Progenitor cell of endocrine pancreas (in vitro differentiated cells): Measurements from ENCODE around the gene MED14. TPM values are rescaled to one million over a fixed set of nuclear protein-coding genes. Genes with fewer than 3 reads are reported as not detected.

Experiments used
- DNase-seq: peaks from one replicate; pipeline ENCODE4 v3.0.0; 2021; ENCODE audit warnings: low spot score; ENCODE audit not compliant: unreplicated experiment
- H3K27ac Mint-ChIP-seq: 2 replicates; pipeline ENCODE4 v1.8.0; 2021; ENCODE audit warnings: mild to moderate bottlenecking, moderate library complexity, mixed read lengths
- H3K27me3 Mint-ChIP-seq: 2 replicates; pipeline ENCODE4 v1.8.0; 2021; ENCODE audit warnings: mixed read lengths
- H3K36me3 Mint-ChIP-seq: 2 replicates; pipeline ENCODE4 v1.8.0; 2022; ENCODE audit warnings: mixed read lengths; ENCODE audit not compliant: insufficient read depth
- H3K4me1 Mint-ChIP-seq: 2 replicates; pipeline ENCODE4 v1.8.0; 2021; ENCODE audit warnings: low read depth, mixed read lengths
- H3K4me3 Mint-ChIP-seq: 2 replicates; pipeline ENCODE4 v1.8.0; 2021; ENCODE audit warnings: low read depth, mild to moderate bottlenecking, moderate library complexity, mixed read lengths
- H3K9me3 Mint-ChIP-seq: 2 replicates; pipeline ENCODE4 v1.8.0; 2021; ENCODE audit warnings: low read depth, mixed read lengths
- total RNA-seq: library from RNA; stranded (reverse); gene quantifications from 2 replicates; pipeline ENCODE4 v1.2.1, GENCODE V29; 2021
- TF ChIP-seq, protein P1 (sequence below): fragments of 200-600 bp; sonication (generic); IDR thresholded peaks from one replicate; pipeline ENCODE4 v1.5.0; 2021; ENCODE audit warnings: antibody characterized with exemption, mild to moderate bottlenecking; ENCODE audit not compliant: unreplicated experiment

The MED14 gene
- total RNA-seq, 1 donor from 2014 or later, result 58.2 TPM

DNA sequence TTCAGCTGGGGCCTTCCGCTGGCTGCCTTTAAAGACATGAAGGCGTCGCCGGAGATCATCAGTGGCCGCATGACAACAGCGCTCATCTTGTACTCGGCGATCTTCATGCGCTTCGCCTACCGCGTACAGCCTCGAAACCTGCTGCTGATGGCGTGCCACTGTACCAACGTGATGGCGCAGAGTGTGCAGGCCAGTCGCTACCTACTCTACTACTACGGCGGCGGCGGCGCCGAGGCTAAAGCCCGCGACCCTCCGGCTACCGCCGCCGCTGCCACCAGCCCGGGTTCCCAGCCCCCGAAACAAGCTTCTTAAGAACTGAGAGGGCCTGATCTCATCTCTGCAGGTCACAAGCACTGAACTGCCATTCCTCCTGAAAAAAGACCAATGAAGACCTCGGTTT, 111.7 kb downstream of the MED14 start:
- H3K9me3 Mint-ChIP-seq, result peaks cover 12% of the 10 kb centered on the region
- no peak overlapping the region for H3K4me3 Mint-ChIP-seq
- no peak for DNase-seq
- TF ChIP-seq, protein P1, sequence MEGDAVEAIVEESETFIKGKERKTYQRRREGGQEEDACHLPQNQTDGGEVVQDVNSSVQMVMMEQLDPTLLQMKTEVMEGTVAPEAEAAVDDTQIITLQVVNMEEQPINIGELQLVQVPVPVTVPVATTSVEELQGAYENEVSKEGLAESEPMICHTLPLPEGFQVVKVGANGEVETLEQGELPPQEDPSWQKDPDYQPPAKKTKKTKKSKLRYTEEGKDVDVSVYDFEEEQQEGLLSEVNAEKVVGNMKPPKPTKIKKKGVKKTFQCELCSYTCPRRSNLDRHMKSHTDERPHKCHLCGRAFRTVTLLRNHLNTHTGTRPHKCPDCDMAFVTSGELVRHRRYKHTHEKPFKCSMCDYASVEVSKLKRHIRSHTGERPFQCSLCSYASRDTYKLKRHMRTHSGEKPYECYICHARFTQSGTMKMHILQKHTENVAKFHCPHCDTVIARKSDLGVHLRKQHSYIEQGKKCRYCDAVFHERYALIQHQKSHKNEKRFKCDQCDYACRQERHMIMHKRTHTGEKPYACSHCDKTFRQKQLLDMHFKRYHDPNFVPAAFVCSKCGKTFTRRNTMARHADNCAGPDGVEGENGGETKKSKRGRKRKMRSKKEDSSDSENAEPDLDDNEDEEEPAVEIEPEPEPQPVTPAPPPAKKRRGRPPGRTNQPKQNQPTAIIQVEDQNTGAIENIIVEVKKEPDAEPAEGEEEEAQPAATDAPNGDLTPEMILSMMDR, result no peak
- no peaks in the 10 kb centered on the region for H3K27me3 Mint-ChIP-seq
- no peaks in the 10 kb centered on the region for H3K4me1 Mint-ChIP-seq
- no peak overlapping the region for H3K27ac Mint-ChIP-seq
- peaks cover 7% of the 10 kb centered on the region for H3K36me3 Mint-ChIP-seq

DNA sequence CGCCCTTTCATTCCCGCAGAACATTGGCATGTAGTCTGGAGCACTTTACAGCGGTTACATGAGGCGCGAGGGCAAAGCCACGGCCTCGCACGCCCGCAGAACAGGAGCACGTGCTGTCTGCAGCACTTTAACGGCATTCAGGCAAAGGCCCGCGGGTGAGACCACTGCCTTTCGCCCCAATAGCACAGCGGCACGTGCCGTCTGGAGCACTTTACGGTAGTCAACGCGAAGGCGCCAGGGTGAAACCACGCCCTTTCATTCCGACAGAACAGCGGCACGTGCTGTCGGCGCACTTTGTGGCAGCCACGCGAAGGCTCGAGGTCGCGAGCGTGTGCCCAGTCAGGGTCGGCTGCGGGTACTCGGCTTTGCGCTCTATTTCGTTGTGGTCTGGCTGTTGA, 112.2 kb downstream of the MED14 start, which contains the start of gene MPC1L:
Gene MPC1L, plus strand, starts transcription at position 290 of the 398 bp plus-strand sequence. CDS start 138 bp downstream, outside the sequence.
- H3K27me3 Mint-ChIP-seq, result no peaks in the 10 kb centered on the region
- peaks cover 12% of the 10 kb centered on the region for H3K9me3 Mint-ChIP-seq
- H3K4me1 Mint-ChIP-seq, result no peaks in the 10 kb centered on the region
- H3K27ac Mint-ChIP-seq, result no peak within 1 kb of the TSS
- DNase-seq, result no peak
- peaks cover 5% of the 10 kb centered on the region for H3K36me3 Mint-ChIP-seq
- TF ChIP-seq, protein P1, result no peak
- H3K4me3 Mint-ChIP-seq, result no peak within 1 kb of the TSS

- H3K27me3 Mint-ChIP-seq, result no peaks in the 10 kb centered on the region
- H3K4me1 Mint-ChIP-seq, result no peaks in the 10 kb centered on the region
- no peak overlapping the region for H3K4me3 Mint-ChIP-seq
- peaks cover 16% of the 10 kb centered on the region for H3K9me3 Mint-ChIP-seq
- H3K27ac Mint-ChIP-seq, result no peak overlapping the region
- no peak for DNase-seq
- peaks cover 5% of the 10 kb centered on the region for H3K36me3 Mint-ChIP-seq
- TF ChIP-seq, protein P1, result no peak
Observed at GRCh38 chrX:40622479-40623138, 112.7 kb downstream of the MED14 start.

DNA sequence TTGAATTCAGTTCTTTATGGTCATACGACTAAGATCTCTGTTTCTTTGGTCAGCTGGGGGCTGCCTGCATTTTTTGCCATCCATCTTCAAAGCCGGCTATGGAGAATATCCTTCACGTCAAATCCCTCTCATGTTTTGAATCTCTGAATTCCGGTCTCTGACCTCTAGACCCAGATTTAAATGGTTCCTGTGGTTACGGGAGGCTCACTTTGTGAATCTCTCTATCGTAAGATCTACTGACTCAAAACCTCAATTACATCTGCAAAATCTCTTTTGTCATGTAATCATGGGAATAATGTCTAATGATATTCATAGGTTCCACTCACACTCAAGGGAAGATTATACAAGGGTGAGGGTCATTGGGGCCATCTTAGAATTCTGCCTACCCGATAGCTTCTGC, 117.8 kb downstream of the MED14 start:
- no peak for DNase-seq
- Mint-ChIP-seq H3K27me3 (no peaks in the 10 kb centered on the region), H3K36me3 (no peaks in the 10 kb centered on the region), H3K9me3 (peaks cover 11% of the 10 kb centered on the region), H3K27ac (no peak overlapping the region), H3K4me1 (no peaks in the 10 kb centered on the region), H3K4me3 (no peak overlapping the region)
- TF ChIP-seq, protein P1, result no peak

GRCh38 chrX:40615976-40616375, 119.4 kb downstream of the MED14 start:
- TF ChIP-seq, protein P1, result no peak
- H3K4me3 Mint-ChIP-seq, result no peak overlapping the region
- H3K4me1 Mint-ChIP-seq, result no peaks in the 10 kb centered on the region
- H3K27ac Mint-ChIP-seq, result no peak overlapping the region
- no peak for DNase-seq
- no peaks in the 10 kb centered on the region for H3K36me3 Mint-ChIP-seq
- H3K27me3 Mint-ChIP-seq, result no peaks in the 10 kb centered on the region
- H3K9me3 Mint-ChIP-seq, result peaks cover 8% of the 10 kb centered on the region
